Upper lobe of right lung (tissue), 1 donor: ENCODE results near the gene ITGAX. TPM values are rescaled to one million over a fixed set of nuclear protein-coding genes. Genes with fewer than 3 reads are reported as not detected.
A peak's percentile ranks its signal among the peaks of the same experiment; 100 is the strongest.

ENCODE experiments used
- ATAC-seq: fragments of 200-7000 bp; cut with Tn5 transposase; one replicate; pipeline ENCODE4 v1.9.1; 2020; ENCODE audit warnings: mild to moderate bottlenecking, moderate library complexity
- DNase-seq: peaks from one replicate; pipeline ENCODE4 v3.0.0-alpha.2; 2020
- H3K27ac ChIP-seq: fragments of 200-600 bp; one replicate; pipeline ENCODE4 v1.8.0; 2022
- H3K27me3 ChIP-seq: fragments of 200-600 bp; one replicate; pipeline ENCODE4 v1.8.0; 2022; ENCODE audit warnings: mild to moderate bottlenecking
- H3K36me3 ChIP-seq: fragments of 200-600 bp; one replicate; pipeline ENCODE4 v1.8.0; 2022
- H3K4me1 ChIP-seq: fragments of 200-600 bp; one replicate; pipeline ENCODE4 v1.8.0; 2022
- H3K4me3 ChIP-seq: fragments of 200-600 bp; one replicate; pipeline ENCODE4 v1.8.0; 2022; ENCODE audit warnings: mild to moderate bottlenecking
- H3K9me3 ChIP-seq: fragments of 200-600 bp; one replicate; pipeline ENCODE4 v1.8.0; 2022
- CTCF ChIP-seq: fragments of 200-600 bp; IDR thresholded peaks from one replicate; pipeline ENCODE4 v1.8.0; 2022; ENCODE audit warnings: antibody characterized with exemption
- intact Hi-C: fragments of 100-400 bp; cut with DNase I; formaldehyde crosslinking; loops from one replicate; pipeline ENCODE4 v1.11.0; 2022
- total RNA-seq: library from RNA; stranded (reverse); fragmentation: NEBNext Ultra II Directional; extraction: Animal tissue kit (Norgen Biotek cat#: 25700); gene quantifications from one replicate; pipeline ENCODE4 v1.2.1, GENCODE V29; 2021
- donor health status: DM: no; HTN: yes; CAD: no; lungs with severe emphysema.

The ITGAX gene
- total RNA-seq, 1 donor from 2014 or later: 184 TPM

GRCh38 chr16:31375231-31375630 is 20.3 kb downstream of the ITGAX start:
- intact Hi-C loops: no loop called here
- no peaks in the 10 kb centered on the region for H3K36me3 ChIP-seq

GRCh38 chr16:31376705-31377104 is 21.7 kb downstream of the ITGAX start:
- H3K27me3 ChIP-seq: no peaks in the 10 kb centered on the region
- H3K4me3 ChIP-seq: no peak overlapping the region
- no peaks in the 10 kb centered on the region for H3K4me1 ChIP-seq
- no peaks in the 10 kb centered on the region for H3K9me3 ChIP-seq
- ATAC-seq: no peak
- no peak for DNase-seq
- intact Hi-C loops: no loop called here
- no peak overlapping the region for H3K27ac ChIP-seq
- H3K36me3 ChIP-seq: no peaks in the 10 kb centered on the region
- TF ChIP-seq CTCF: no peak

More at GRCh38 chr16:31375231-31375630, 20.3 kb downstream of the ITGAX start:
- no peak for DNase-seq
- Histone ChIP-seq H3K4me1 (no peaks in the 10 kb centered on the region), H3K27me3 (no peaks in the 10 kb centered on the region), H3K9me3 (no peaks in the 10 kb centered on the region), H3K27ac (no peak overlapping the region), H3K4me3 (no peak overlapping the region)
- TF ChIP-seq CTCF: no peak
- no peak for ATAC-seq

- TF ChIP-seq CTCF: no peak
- Histone ChIP-seq H3K4me1 (no peaks in the 10 kb centered on the region), H3K27me3 (no peaks in the 10 kb centered on the region), H3K9me3 (no peaks in the 10 kb centered on the region), H3K27ac (no peak overlapping the region), H3K4me3 (no peak overlapping the region), H3K36me3 (no peaks in the 10 kb centered on the region)
- ATAC-seq (peak; percentile 25), DNase-seq (no peak)
- intact Hi-C loops: no loop called here
Measured at GRCh38 chr16:31377210-31377903, 22.4 kb downstream of the ITGAX start.

- Histone ChIP-seq H3K27me3 (no peaks in the 10 kb centered on the region), H3K27ac (no peak overlapping the region), H3K4me1 (no peaks in the 10 kb centered on the region), H3K36me3 (no peaks in the 10 kb centered on the region), H3K4me3 (no peak overlapping the region), H3K9me3 (no peaks in the 10 kb centered on the region)
- intact Hi-C loops: no loop called here
- ATAC-seq (no peak), DNase-seq (no peak)
- TF ChIP-seq CTCF: no peak
Measured at GRCh38 chr16:31380201-31380600, 25.2 kb downstream of the ITGAX start.

GRCh38 chr16:31382485-31383161 is 27.6 kb downstream of the ITGAX start:
- intact Hi-C loops: no loop called here
- Histone ChIP-seq H3K36me3 (no peaks in the 10 kb centered on the region), H3K4me1 (no peaks in the 10 kb centered on the region), H3K27ac (no peak overlapping the region), H3K9me3 (no peaks in the 10 kb centered on the region), H3K27me3 (peaks cover 4% of the 10 kb centered on the region), H3K4me3 (no peak overlapping the region)
- ATAC-seq (peak; percentile 92), DNase-seq (peak; percentile 85)
- peak; percentile 69 for TF ChIP-seq CTCF
